BJ (cell line): ENCODE results near the gene NF2. TPM values are rescaled to one million over a fixed set of nuclear protein-coding genes. Genes with fewer than 3 reads are reported as not detected.

ENCODE experiments used
- CTCF ChIA-PET: fragments of 350-600 bp; formaldehyde crosslinking; extraction: SDS; loops from one replicate; lab custom pipeline; 2021; ENCODE audit warnings: antibody characterized with exemption, inconsistent platforms; lab: Yijun Ruan, JAX
- POLR2A ChIA-PET: fragments of 300-600 bp; sonication (Branson Sonifier 250); formaldehyde crosslinking; extraction: SDS; loops from one replicate; lab custom pipeline; 2021; ENCODE audit warnings: antibody characterized with exemption; lab: Charles Lee
- DNase-seq: peaks from one replicate; pipeline ENCODE4 v3.0.0-alpha.2; 2011; ENCODE audit warnings: low read depth
- H3K27me3 ChIP-seq: 2 replicates; pipeline ENCODE4 v1.6.0; 2011; ENCODE audit warnings: low read length; ENCODE audit not compliant: control insufficient read depth, insufficient read depth
- H3K36me3 ChIP-seq: 2 replicates; pipeline ENCODE4 v1.5.1; 2011; ENCODE audit warnings: low read length; ENCODE audit not compliant: control insufficient read depth, insufficient read depth
- H3K4me3 ChIP-seq: 2 replicates; pipeline ENCODE4 v1.5.1; 2011; ENCODE audit warnings: low read depth, mild to moderate bottlenecking, control low read depth, low read length
- CTCF ChIP-seq: IDR thresholded peaks from 2 replicates; pipeline ENCODE4 v1.5.1; 2011; ENCODE audit warnings: low read depth, mild to moderate bottlenecking, control low read depth, inconsistent platforms, low read length, moderate library complexity; ENCODE audit not compliant: insufficient read depth
- polyA plus RNA-seq: library from polyadenylated mRNA; depleted of rRNA; stranded (reverse); fragments of >200 nt; gene quantifications from 2 replicates; pipeline ENCODE4 v1.2.3, GENCODE V29; 2011

Gene NF2
- polyA plus RNA-seq, 1 experiment, result 36.0 TPM

DNA sequence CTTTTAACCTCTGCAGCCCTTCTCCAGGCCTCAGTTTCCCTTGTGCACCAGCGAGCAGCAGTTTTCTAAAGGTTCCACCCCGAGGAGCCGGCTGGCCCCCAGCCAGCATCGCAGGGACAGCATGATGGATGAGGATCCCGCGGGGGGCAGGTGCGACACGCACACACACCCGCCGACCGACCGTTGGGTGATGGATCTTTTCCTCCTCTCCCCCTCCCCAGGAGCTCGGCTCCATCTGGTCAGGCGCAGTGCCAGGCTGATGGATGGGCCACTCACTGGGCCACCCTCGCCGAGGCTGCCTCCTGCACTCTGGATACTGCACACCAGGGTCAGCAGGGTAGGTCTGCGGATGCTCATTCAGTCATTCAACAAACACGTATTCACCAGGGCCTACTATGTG is 103.6 kb downstream of the NF2 start:
- POLR2A ChIA-PET, result no interaction called here
- H3K36me3 ChIP-seq, result no peaks in the 10 kb centered on the region

DNA sequence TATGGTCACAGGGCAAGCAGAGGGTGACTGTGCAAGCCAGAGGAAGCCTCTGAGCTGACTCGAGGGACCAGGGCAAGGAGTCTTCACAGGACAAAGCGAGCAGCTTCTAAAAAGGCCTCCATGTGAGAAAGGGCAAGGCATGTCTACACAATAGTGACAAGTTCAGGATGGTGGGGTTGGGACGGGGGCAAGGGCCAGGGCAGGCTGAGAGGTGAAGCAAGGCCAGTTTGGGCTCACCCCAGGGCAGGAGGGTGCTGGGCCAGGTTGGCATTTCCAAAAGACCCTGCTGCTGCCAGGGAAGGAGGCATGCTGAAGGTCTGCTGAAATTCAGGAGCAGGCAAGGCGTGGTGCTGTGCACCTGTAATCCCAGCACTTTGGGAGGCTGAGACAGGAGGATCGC is 104.0 kb downstream of the NF2 start:
- POLR2A ChIA-PET, result no interaction called here
- DNase-seq, result no peak
- CTCF ChIA-PET, result no interaction called here
- no peak for TF ChIP-seq CTCF
- Histone ChIP-seq H3K27me3 (peaks cover 2% of the 10 kb centered on the region; the same call in 1 of the 2 replicates), H3K36me3 (no peaks in the 10 kb centered on the region), H3K4me3 (no peak overlapping the region)

More for the DNA sequence above, 103.6 kb downstream of the NF2 start:
- Histone ChIP-seq H3K4me3 (no peak overlapping the region), H3K27me3 (peaks cover 2% of the 10 kb centered on the region; the same call in 1 of the 2 replicates)
- CTCF ChIA-PET, result interaction anchor here (1.3 kb wide), 1 partner anchor 8 kb away, joined by 4 read pairs; no protein-coding TSS in a partner anchor
- no peak for DNase-seq
- no peak for TF ChIP-seq CTCF

GRCh38 chr22:29710193-29710592 is 106.8 kb downstream of the NF2 start:
- Histone ChIP-seq H3K4me3 (no peak overlapping the region), H3K27me3 (peaks cover 9% of the 10 kb centered on the region), H3K36me3 (no peaks in the 10 kb centered on the region)
- ChIA-PET CTCF (interaction anchor here (1.6 kb wide), 1 partner anchor 378 kb away, joined by 3 read pairs; no protein-coding TSS in a partner anchor), POLR2A (no interaction called here)
- no peak for DNase-seq
- no peak for TF ChIP-seq CTCF

DNA sequence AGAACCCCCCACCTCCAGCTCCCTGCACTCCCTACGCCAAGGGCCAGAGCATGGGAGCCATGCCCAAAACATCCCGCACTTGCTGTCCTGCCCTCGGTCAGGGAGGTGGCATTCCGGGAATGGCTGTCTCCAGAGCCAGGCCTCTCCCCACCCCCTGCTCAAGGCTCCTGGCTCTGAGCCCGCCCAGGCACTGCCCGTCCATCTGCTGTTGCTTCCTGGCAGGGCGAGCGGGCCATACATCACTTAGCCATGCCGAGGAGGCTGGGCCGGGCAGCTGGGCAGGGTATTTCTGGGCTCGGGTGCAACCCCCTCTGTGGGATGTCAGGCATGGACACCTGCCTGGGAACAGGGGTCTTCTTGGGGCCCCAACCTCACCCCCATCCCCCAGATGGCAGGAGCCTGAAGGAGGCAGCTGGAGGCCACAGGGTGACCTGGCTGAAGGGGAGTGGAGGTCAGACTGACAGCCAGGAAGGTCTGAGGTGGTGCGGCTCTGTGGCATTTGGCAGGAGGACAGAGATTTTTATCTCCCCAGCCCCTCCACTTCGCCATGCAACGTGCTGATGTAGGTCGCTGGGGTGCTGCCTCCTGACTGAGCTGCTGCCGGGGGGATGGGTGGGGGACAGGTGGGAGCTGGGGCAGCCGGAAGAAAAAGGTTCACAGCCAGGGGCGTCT is 107.6 kb downstream of the NF2 start:
- no peaks in the 10 kb centered on the region for H3K36me3 ChIP-seq
- DNase-seq, result no peak
- CTCF ChIA-PET, result no interaction called here
- peaks cover 10% of the 10 kb centered on the region for H3K27me3 ChIP-seq
- POLR2A ChIA-PET, result no interaction called here
- TF ChIP-seq CTCF, result no peak
- H3K4me3 ChIP-seq, result no peak overlapping the region

- TF ChIP-seq CTCF, result no peak
- Histone ChIP-seq H3K27me3 (peaks cover 11% of the 10 kb centered on the region), H3K36me3 (no peaks in the 10 kb centered on the region), H3K4me3 (no peak overlapping the region)
- POLR2A ChIA-PET, result no interaction called here
- DNase-seq, result no peak
- CTCF ChIA-PET, result interaction anchor here (1.1 kb wide), 1 partner anchor 48 kb away, joined by 3 read pairs; no protein-coding TSS in a partner anchor
These were observed 108.7 kb downstream of the NF2 start for GRCh38 chr22:29712119-29712518.
